Measurements from ENCODE around the gene CAND2. TPM values are rescaled to one million over a fixed set of nuclear protein-coding genes. Genes with fewer than 3 reads are reported as not detected.

Gene CAND2
- total and polyA plus RNA-seq, 9 of the 15 experiments (the other 6 are each of a cell fraction or from before 2014, with no cell fraction given), result 0.91 to 14.9 (median 4.3) TPM

GRCh38 chr3:12875857-12876836, 79.7 kb downstream of the CAND2 start (continued):
- TF ChIP-seq E2F6 (IDR thresholded peaks at IDR 0.05; ENCODE audit: borderline replicate concordance in 1 of 2, extremely low read depth in 1 of 2, insufficient read depth in 1 of 2, insufficient read length in 1 of 2, low read depth in 1 of 2, low read length in 1 of 2, poor library complexity in 1 of 2, severe bottlenecking in 1 of 2), result peak in 1 of 2 experiments; percentile 51
- peak; percentile 35 to 54 for TF ChIP-seq RAD21 (CRISPR knock-in tag; conservative IDR thresholded peaks at IDR 0.05 in 1 of 2, IDR thresholded peaks at IDR 0.05 in 1 of 2)
- TF ChIP-seq DMBX1 (CRISPR knock-in tag; IDR thresholded peaks at IDR 0.05; ENCODE audit: borderline replicate concordance), result peak; percentile 31; the same call in 1 of the 2 replicates
- peak; percentile 66; the same call in 1 of the 2 replicates for TF ChIP-seq SMAD4 (CRISPR knock-in tag; conservative IDR thresholded peaks at IDR 0.05)
- TF ChIP-seq MLX (CRISPR knock-in tag; conservative IDR thresholded peaks at IDR 0.05), result no peak
- peak; percentile 46 for TF ChIP-seq RBM22 (IDR thresholded peaks at IDR 0.05; ENCODE audit: low read depth, low read length, poor library complexity, severe bottlenecking)
- TF ChIP-seq L3MBTL2 (IDR thresholded peaks at IDR 0.05), result peak; percentile 36; the same call in 1 of the 2 replicates
- no peak for TF ChIP-seq SNRNP70 (optimal IDR thresholded peaks at IDR 0.05; ENCODE audit: low read depth, low read length)
- no peak for TF ChIP-seq SPI1 (IDR thresholded peaks at IDR 0.05; ENCODE audit: borderline replicate concordance, low read depth, low read length)
- peak in 1 of 2 experiments; percentile 59; a peak in 1 of 4 replicates for TF ChIP-seq MNT (conservative IDR thresholded peaks at IDR 0.05)
- TF ChIP-seq SMC3 (conservative IDR thresholded peaks at IDR 0.05; ENCODE audit: insufficient read depth, low read depth, low read length), result peak; percentile 34; the same call in 1 of the 2 replicates
- TF ChIP-seq PRPF4 (IDR thresholded peaks at IDR 0.05; ENCODE audit: insufficient read depth, low read depth, low read length, poor library complexity, severe bottlenecking), result no peak
- TF ChIP-seq TEAD1 (CRISPR knock-in tag; IDR thresholded peaks at IDR 0.05), result no peak
- peak; percentile 72 for TF ChIP-seq ZFX (CRISPR knock-in tag; IDR thresholded peaks at IDR 0.05)
- TF ChIP-seq GABPB1 (CRISPR knock-in tag; IDR thresholded peaks at IDR 0.05), result peak; percentile 54; the same call in 1 of the 2 replicates

Data from K562 (cell line).